DMS 273 (cell line): Measurements from ENCODE around the gene MAEA.
A peak's percentile ranks its signal among the peaks of the same experiment; 100 is the strongest.

Source experiments
- DNase-seq: peaks from one replicate; lab custom pipeline; 2025; ENCODE audit not compliant: unreplicated experiment; lab: John Stamatoyannopoulos, UW

The MAEA gene

DNA sequence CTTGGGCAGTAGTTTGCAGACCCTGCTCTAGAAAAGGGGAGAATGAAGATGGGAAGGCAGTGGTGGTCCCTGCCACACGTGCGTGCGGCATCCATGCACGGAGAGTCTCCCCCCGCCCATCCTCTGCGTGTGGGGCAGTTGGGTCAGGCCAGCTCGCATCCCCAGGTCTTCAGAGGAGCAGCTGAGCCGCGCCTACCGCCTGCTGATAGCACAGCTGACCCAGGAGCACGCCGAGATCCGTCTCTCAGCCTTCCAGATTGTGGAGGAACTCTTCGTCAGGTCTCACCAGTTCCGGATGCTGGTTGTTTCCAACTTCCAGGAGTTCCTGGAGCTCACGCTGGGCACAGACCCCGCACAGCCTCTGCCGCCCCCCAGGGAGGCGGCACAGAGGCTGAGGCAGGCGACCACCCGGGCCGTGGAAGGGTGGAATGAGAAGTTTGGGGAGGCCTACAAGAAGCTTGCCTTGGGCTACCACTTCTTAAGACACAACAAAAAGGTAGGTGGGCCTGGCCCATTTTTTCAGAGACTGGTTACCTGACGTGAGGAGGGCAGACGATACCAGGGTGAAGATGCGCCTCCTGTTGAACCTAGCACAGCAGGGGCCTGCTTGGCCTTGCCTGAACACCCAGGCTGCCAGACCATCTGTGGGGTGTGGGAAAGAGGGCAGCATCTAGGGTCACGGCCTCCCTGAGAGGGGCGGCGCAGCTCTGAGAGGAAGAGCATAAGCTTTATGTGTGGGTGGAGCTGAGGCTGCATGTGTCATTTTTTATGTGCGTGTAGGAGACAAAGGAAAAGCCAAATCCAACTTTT, 59.9 kb downstream of the MAEA start:
- DNase-seq = no peak

GRCh38 chr4:1350169-1350520, 60.5 kb downstream of the MAEA start:
- DNase-seq = no peak

DNA sequence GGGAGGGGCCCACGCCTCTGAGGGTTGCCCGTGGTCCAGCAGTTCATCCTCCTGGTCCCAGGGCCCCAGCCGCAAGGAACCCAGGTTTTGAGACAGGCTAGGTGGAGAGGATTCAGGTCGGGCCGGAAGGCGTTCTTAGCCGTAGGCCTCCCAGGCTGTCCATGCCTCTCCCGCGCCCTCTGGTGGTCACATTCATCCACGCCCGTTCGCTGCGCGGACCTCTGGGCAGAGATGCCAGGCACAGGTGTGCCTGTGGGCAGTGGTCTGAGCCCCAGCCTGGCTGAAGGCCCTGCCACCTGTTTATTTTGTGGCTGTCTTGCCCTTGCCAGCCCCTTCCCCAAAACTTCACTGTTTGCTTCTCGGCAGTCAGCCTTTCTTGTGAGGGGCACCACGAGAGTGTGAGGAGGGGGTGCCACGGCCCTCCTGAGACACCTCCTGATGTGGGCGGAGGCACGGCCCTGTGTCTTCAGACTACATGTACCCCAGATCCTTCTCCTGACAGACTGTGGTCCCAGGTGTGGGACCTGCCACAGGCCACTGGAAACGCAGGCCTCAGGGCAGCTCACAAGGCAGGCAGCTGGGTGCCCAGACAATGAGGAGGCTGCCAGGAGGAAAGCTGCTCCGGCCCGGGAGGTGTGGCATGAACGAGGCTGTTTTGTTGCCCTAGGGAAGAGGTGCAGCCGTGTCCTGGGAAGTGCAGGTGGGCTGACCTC, 62.3 kb downstream of the MAEA start:
- peak; percentile 85 for DNase-seq

DNA sequence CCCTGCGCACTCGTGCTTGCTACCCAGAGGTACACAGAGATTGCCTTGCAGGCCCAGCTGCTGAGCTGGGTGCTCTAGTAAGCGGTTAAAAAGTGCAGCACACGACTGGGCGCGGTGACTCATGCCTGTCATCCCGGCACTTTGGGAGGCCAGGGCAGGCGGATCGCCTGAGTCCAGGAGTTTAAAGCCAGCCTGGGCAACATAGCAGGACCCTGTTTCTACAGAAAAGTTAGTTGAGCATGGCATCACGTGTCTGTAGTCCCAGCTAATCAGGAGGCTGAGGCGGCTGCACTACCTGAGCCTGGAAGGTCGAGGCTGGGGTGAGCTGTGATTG, 62.8 kb downstream of the MAEA start:
- DNase-seq = no peak

DNA sequence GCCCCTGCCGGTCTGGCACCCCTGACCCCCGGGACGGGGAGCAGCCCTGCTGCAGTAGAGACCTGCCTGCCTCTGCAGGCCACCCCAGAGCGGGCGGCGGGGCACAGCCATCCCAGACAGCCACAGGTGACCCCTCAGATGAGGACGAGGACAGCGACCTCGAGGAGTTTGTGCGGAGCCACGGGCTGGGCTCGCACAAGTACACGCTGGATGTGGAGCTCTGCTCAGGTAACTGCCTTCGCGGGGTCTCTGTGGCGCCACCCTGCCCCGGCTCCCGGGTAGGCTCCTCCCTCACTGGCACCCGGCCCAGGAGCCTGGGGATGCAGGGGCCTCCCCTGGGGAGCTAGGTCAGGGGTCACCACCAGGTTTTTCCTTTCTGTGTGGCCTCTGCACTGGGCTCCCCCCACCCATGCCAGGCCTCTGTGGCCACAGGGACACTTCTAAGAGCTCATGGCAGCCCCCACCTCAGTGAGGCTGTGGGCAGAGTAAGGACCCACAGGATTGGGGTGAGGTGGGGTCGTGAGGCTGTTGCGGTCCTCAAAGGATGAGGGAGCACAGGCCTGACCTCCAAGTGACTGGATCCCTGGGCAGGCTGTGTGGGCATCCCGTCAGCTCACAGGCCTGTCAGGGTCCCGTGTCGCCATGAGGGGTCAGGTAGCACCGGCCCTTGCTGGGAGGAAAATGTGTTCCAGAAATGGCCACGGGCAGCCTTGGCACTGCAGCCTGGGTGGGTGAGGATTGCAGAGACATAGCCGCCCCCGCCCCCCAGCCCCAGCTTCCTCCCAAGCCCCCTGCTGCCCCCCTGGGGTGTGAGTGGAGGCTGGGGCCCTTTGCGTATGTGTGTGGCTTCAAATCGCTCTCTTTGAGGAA, 63.7 kb downstream of the MAEA start:
- DNase-seq = no peak

- no peak for DNase-seq
Measured at GRCh38 chr4:1354136-1354982, 64.7 kb downstream of the MAEA start.

DNA sequence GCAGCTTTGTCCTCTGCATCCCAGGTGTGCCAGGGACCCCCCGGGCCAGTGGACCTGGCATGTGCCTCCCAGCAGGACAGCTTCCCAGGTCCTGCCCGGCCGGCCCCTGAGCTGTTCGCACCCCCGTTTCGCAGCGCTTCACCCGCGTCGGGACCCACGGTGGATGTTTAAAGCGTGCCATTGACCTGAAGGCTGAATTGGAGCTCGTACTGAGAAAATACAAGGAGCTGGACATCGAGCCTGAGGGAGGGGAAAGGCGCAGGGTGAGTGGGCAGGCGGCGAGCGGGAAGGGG, 65.2 kb downstream of the MAEA start:
- DNase-seq = no peak

GRCh38 chr4:1355378-1355777, 65.7 kb downstream of the MAEA start:
- no peak for DNase-seq

GRCh38 chr4:1356181-1356998, 66.7 kb downstream of the MAEA start:
- peak; percentile 75 for DNase-seq

- DNase-seq = no peak
Measured at GRCh38 chr4:1357356-1358248, 67.9 kb downstream of the MAEA start.

- DNase-seq = no peak
Measured at GRCh38 chr4:1358421-1359143, 68.9 kb downstream of the MAEA start.

DNA sequence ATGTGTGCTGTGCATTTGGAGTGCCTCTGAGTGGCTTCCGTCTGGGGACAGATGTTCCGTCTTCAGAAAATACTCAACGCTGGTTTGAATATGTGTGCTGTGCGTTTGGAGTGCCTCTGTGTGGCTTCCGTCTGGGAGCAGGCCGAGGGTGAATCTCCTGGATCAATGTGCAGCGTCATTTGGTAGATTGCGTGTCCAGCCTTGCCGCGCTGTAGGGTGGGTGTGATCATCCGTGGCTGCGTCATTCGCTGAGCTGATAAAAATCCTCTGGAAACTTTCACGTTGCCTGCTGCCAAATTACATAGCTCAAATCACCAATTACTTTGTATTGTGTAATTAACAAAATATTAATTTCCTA, 69.4 kb downstream of the MAEA start:
- no peak for DNase-seq

- no peak for DNase-seq
Measured at GRCh38 chr4:1359976-1360375, 70.3 kb downstream of the MAEA start.

DNA sequence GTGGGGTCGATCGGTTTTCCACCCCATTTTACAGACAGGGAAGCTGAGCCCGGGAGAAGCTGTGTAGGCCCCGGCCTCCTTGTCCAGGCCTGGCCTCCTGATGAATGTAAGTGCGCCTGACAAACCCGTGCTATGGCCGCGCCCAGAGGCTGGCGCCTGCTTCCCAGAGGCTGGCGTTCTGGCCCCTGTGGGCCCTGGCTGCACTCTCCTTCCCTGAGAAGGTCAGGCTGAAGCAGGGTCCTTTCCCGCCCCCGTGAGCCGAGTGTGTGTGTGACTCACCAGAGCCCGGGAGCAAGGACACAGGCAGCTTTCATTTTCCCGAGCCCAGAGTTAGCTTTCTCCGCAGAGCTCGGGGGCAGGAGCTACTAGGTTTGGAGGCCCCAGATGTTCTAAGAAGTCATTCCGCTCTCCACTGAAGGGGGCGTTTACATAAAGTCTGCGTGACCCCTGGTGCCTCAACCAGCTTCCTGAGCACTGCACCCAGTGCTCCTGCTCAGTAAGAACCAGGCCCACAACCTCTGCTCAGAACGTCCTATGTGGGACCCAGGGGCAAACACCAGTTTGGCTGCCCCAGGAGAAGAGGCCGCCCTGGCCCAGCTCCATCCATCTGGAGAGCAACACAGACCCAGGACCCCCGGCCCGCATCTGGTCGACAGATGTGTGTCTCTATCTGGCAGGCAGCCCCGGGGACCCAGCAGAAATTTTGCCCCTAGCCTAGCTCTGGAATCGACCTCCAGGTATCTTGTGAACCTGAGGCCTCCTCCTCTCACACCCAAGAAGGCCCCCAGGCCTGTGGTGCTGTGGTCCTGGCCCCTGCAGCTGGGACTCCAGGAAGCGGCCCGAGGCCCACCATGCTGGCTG, 71.0 kb downstream of the MAEA start:
- no peak for DNase-seq

DNA sequence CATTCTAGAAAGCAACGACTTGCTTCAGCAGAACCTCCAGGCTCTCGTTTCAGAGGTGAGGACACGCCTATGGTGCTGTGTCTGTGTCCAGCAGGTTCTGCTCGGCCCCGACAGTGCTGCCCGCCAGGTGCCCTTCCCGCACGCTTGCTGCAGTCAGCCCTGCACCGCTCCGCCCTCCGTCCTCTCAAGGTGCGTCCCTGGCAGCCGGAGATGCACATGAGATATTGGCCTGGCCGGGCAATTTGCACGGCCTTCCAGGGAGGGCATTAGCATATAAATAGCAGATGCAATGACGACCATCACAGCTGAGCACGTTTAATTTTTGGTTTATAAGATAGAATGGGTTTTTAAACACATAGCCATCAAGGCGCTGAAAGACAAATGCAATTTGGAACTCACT, 71.7 kb downstream of the MAEA start:
- DNase-seq = no peak

DNA sequence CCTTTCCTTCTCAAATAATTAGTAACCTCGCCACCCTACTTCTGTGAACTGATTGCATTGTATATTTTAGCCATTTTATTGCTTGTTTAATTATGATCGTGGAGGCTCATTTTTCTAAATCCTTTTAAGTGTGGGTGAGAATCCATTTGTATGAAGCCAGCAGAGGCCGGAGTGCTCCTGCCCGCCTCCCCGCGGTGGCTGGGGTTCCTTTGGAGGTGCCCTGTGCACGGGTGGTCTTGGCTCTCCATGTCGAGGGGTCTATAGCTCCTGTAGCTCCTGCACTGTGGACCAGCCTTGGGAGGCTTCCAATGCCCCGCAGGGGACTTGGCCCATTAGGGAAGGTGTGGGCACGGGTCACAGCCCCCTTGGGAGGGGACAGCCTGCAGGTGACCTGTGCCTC, 72.4 kb downstream of the MAEA start:
- no peak for DNase-seq

GRCh38 chr4:1362521-1362920, 72.8 kb downstream of the MAEA start:
- DNase-seq = no peak

- no peak for DNase-seq
Measured at GRCh38 chr4:1363513-1363912, 73.8 kb downstream of the MAEA start.
